GM10266 (cell line): Measurements from ENCODE around the gene RAPGEF1.

Source experiments
- DNase-seq: peaks from one replicate; pipeline ENCODE4 v3.0.0; 2012; ENCODE audit errors: extremely low spot score
- TF ChIP-seq, protein P1 (sequence below): IDR thresholded peaks from 2 replicates; pipeline ENCODE4 v1.5.1; 2012; ENCODE audit warnings: mild to moderate bottlenecking, low read depth; ENCODE audit not compliant: control insufficient read depth, insufficient read depth; ENCODE audit errors: missing control alignments

Gene RAPGEF1

DNA sequence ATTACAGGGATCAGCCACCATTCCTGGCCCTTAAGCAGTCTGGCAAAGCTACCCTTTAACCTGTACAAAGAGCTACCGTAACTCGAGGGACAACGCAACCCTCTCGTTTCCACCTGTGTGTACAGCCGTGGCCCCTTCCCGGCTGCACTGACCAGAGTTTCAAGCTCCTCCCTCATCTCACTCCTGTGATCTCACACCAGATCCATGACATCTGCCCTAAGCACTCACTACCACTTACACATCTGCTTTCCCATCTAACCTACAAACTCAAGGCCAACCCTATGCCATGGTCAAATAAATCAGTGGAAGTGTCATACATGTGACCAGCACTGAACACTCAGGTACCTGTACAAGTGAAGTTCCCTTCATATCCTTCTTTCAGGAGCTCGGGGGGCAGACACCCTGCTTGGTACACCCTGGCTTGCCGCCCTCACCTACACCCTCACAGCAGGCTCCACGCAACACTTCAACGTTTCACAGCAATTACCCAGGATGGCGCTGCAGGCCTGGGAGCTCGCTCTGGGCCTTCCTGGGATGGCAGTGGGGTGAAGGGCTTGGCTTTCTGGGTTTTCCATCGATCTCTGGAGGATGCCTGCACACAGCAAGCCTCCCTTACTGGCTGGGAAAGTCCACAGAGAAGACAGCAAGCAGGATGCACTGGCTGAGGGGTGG lies 132.8 kb downstream of the RAPGEF1 start:
- TF ChIP-seq, protein P1, sequence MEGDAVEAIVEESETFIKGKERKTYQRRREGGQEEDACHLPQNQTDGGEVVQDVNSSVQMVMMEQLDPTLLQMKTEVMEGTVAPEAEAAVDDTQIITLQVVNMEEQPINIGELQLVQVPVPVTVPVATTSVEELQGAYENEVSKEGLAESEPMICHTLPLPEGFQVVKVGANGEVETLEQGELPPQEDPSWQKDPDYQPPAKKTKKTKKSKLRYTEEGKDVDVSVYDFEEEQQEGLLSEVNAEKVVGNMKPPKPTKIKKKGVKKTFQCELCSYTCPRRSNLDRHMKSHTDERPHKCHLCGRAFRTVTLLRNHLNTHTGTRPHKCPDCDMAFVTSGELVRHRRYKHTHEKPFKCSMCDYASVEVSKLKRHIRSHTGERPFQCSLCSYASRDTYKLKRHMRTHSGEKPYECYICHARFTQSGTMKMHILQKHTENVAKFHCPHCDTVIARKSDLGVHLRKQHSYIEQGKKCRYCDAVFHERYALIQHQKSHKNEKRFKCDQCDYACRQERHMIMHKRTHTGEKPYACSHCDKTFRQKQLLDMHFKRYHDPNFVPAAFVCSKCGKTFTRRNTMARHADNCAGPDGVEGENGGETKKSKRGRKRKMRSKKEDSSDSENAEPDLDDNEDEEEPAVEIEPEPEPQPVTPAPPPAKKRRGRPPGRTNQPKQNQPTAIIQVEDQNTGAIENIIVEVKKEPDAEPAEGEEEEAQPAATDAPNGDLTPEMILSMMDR: no peak
- no peak for DNase-seq

DNA sequence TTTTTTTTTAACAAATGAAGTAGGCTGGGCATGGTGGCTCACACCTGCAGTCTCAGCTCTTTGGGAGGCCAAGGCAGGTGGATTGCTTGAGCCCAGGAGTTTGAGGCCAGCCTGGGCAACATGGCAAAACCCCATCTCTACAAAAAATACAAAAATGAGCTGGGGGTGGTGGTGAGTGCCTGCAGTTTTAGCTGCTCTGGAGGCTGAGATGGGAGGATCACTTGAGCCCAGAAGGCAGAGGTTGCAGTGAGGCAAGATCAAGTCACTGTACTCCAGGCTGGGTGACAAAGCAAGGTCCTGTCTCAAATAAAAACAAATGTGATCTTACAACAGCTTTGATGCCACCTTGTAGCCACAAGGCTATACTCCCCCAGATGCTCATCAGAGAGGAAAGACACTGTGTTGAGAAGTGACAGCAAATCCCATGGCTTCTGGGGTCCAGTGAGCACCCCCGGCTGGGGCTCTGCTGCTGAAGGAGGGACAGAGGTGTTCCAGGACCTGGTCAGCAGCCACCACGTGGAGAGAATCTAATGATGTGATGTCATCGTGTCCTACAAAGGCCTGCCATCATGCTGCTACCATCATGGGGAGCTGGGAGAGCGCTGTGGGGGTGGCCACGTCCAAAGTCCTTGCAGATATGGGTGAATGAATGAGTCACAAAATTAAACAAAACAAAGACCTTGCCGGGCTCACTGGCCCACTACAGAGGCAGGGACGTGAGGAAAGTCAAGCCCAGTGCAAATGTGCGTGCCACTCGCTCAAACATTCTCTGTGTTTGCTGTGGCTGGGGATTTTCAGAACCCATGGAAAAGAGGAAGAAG lies 133.9 kb downstream of the RAPGEF1 start:
- TF ChIP-seq, protein P1: no peak
- no peak for DNase-seq

DNA sequence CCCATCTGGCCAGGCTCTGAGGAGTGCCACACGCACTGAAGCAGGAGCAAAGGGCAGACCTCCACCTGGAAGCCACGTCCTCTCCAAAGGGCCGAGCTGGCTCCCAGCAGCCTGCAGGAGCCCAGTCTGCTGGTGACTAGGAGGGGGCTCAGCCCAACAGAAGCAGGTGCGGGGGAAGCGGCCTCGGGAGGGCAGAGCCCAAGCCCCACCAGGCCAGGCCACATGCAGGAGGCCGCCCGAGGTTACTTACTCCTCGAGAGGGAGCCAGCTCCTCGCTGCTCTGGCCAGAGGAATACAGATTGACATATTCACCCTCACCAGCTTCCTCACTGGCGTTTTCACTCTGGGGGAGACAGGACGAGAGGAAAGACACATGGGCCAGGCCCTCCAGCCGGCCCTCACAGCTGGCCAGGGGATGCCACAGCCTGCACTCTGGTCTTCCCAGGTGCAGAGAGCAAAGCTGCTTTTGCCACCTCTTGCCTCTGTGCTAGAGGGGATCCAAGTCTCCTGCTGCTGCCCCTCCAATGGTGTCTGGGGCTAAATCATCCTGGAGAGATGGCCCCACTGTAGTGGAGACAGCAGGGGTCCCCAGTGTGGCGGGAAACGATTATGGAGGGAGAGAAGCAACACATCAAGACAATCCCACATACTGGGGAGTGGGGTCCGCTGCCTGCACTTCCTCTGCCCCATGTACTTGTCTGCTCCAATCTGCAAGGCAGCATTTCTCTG lies 136.0 kb downstream of the RAPGEF1 start:
- TF ChIP-seq, protein P1: no peak
- DNase-seq: no peak

DNA sequence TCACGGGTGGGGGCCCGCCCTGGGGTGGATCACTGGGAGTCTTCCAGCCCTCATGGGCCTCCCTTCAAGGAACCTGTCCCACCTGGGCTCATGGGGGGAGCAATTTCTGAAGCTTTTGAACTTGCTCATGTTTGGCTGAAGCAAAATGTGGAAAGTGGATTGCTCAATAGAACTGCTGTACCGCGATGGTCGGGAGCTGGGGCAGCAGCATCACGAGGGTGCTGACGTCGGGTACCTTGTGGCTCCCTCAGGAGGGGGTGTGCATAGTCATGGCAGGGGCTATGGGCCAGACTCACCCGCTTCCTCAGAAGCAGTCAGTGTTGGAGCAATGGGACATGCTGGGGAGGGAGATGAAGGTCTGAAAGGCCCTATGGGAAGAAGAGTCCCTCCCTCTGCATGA lies 136.7 kb downstream of the RAPGEF1 start:
- DNase-seq: no peak
- TF ChIP-seq, protein P1: no peak

DNA sequence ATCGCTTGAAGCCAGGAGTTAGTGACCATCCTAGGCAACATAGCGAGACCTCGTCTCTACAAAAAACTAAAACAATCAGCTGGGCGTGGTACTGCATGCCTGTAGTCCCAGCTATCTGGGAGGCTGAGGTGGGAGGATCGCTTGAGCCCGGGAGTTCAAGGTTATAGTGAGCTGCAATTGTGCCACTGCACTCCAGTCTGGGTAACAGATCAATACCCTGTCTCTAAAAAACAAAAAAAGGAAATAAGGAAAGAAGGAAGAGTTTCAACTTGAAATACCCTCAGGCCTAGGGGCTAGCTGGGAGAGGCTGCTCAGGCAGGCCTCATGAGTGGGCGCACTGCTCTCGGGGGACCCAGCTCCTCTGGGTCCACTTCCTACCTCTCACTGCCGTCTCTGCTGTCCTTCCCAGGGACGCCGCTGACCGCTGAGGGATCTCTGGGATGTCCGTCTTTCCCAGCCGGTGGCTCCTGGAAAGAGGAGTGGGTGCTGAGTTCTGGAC lies 138.1 kb downstream of the RAPGEF1 start:
- DNase-seq: no peak
- TF ChIP-seq, protein P1: no peak

DNA sequence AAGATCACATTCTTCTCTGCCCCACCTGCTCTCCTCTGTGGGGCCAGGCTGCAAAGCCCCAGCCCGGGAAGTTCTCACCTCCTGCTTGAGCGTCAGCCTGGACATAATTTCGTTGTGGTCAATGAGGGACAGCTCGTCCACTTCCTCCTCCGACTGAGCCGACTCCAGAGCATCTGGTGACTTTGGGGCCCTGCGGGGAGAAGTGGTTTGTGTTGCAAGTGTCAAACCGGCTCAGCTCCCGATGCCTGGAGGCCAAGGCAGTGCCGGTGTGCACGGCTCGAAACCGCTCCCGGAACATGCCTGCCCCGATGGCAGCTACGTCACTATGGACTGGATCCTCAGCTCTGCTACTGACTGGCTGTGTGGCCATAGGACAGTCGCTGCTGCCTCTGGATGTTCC lies 141.8 kb downstream of the RAPGEF1 start:
- TF ChIP-seq, protein P1: no peak
- DNase-seq: no peak
